WTC11 (cell line): ENCODE measurements around the gene CD2AP.

Experiments
- ATF6 ChIP-seq: sonication (generic); formaldehyde crosslinking; IDR thresholded peaks from 2 replicates; pipeline ENCODE4 v1.8.1; 2023; ENCODE audit warnings: mild to moderate bottlenecking, missing genetic modification reagents
- CTCF ChIP-seq: fragments of 200-600 bp; IDR thresholded peaks from 2 replicates; pipeline ENCODE4 v1.8.0; 2022; ENCODE audit warnings: antibody characterized with exemption
- KAT7 ChIP-seq: sonication (generic); formaldehyde crosslinking; IDR thresholded peaks from 2 replicates; pipeline ENCODE4 v1.8.1; 2023; ENCODE audit warnings: missing genetic modification reagents, mild to moderate bottlenecking, borderline replicate concordance
- TEAD4 ChIP-seq: sonication (generic); formaldehyde crosslinking; IDR thresholded peaks from 2 replicates; pipeline ENCODE4 v1.8.0; 2022; ENCODE audit warnings: mild to moderate bottlenecking, missing genetic modification reagents
- ZNF416 ChIP-seq: fragments of 250-450 bp; sonication (Bioruptor Pico); IDR thresholded peaks from 2 replicates; pipeline ENCODE4 v1.9.0; 2021; ENCODE audit warnings: mild to moderate bottlenecking, inconsistent platforms

GRCh38 chr6:47520282-47520681, 42.7 kb downstream of the CD2AP start:
- TF ChIP-seq CTCF (no peak), ZNF416 (CRISPR knock-in tag) (no peak), TEAD4 (CRISPR knock-in tag) (no peak), KAT7 (CRISPR knock-in tag) (no peak), ATF6 (CRISPR knock-in tag) (no peak)
